A673 (cell line): ENCODE data around the gene ATP7B. TPM values are rescaled to one million over a fixed set of nuclear protein-coding genes. Genes with fewer than 3 reads are reported as not detected.

Experiments
- BruUV-seq: library from RNA; stranded (reverse); fragments of 400-500 nt; replicated peaks from 2 replicates; lab custom pipeline; 2021; lab: Mats Ljungman, UMichigan
- CTCF ChIA-PET: fragments of 300-600 bp; sonication (Branson Sonifier 250); formaldehyde crosslinking; loops from one replicate; lab custom pipeline; 2022; ENCODE audit warnings: antibody characterized with exemption; lab: Charles Lee
- POLR2A ChIA-PET: fragments of 300-600 bp; sonication (Branson Sonifier 250); formaldehyde crosslinking; loops from one replicate; lab custom pipeline; 2022; ENCODE audit warnings: antibody characterized with exemption; ENCODE audit not compliant: low non-redundant PET; lab: Charles Lee
- DNase-seq: peaks from one replicate; pipeline ENCODE4 v3.0.0-alpha.2; 2015; ENCODE audit warnings: low spot score
- H3K27ac ChIP-seq: fragments of 200-600 bp; sonication (generic); 2 replicates; pipeline ENCODE4 v1.5.1; 2016; ENCODE audit warnings: mixed run types, low read depth, mild to moderate bottlenecking, mixed read lengths, antibody characterized with exemption, low read length; ENCODE audit not compliant: poor library complexity, severe bottlenecking
- H3K27me3 ChIP-seq: fragments of 200-600 bp; sonication (generic); replicated peaks from 2 replicates; pipeline ENCODE4 v1.6.1; 2017; ENCODE audit warnings: mixed run types, low read depth, mild to moderate bottlenecking, mixed read lengths, antibody characterized with exemption, low read length; ENCODE audit not compliant: insufficient read depth, poor library complexity
- H3K36me3 ChIP-seq: fragments of 200-600 bp; sonication (generic); 2 replicates; pipeline ENCODE4 v1.6.1; 2016; ENCODE audit warnings: mixed run types, mild to moderate bottlenecking, mixed read lengths, antibody characterized with exemption, low read length; ENCODE audit not compliant: insufficient read depth, poor library complexity, severe bottlenecking
- H3K4me1 ChIP-seq: fragments of 200-600 bp; sonication (generic); 2 replicates; pipeline ENCODE4 v1.6.1; 2017; ENCODE audit warnings: mixed run types, mild to moderate bottlenecking, mixed read lengths, antibody characterized with exemption, low read length; ENCODE audit not compliant: insufficient read depth, poor library complexity, severe bottlenecking
- H3K4me3 ChIP-seq: fragments of 200-600 bp; sonication (generic); 2 replicates; pipeline ENCODE4 v1.5.1; 2016; ENCODE audit warnings: low read depth, mixed run types, mild to moderate bottlenecking, mixed read lengths, low read length; ENCODE audit not compliant: poor library complexity, severe bottlenecking
- H3K9me3 ChIP-seq: fragments of 200-600 bp; sonication (generic); 2 replicates; pipeline ENCODE4 v1.6.1; 2016; ENCODE audit warnings: mixed run types, low read depth, mild to moderate bottlenecking, mixed read lengths, antibody characterized with exemption, low read length; ENCODE audit not compliant: poor library complexity, severe bottlenecking
- EZH2 ChIP-seq: fragments of 200-600 bp; sonication (generic); IDR thresholded peaks from 2 replicates; pipeline ENCODE4 v1.6.1; 2017; ENCODE audit warnings: borderline replicate concordance, low read depth, mild to moderate bottlenecking, mixed read lengths, antibody characterized with exemption, low read length; ENCODE audit not compliant: poor library complexity, severe bottlenecking
- intact Hi-C: fragments of 100-400 bp; cut with micrococcal nuclease; formaldehyde crosslinking; loops from one replicate; pipeline ENCODE4 v1.10.0; 2022; ENCODE audit not compliant: unreplicated experiment
- total RNA-seq: library from RNA; stranded (reverse); gene quantifications from 2 replicates; pipeline ENCODE4 v1.2.3, GENCODE V29; 2021
- TF ChIP-seq, protein P1 (sequence below): fragments of 300-800, 200-600 bp; sonication (generic); conservative IDR thresholded peaks from 2 replicates; pipeline ENCODE4 v1.5.1; 2017; ENCODE audit warnings: low read depth, mild to moderate bottlenecking, antibody characterized with exemption, low read length, moderate library complexity, mixed read lengths

Gene ATP7B
- total RNA-seq, 1 experiment from 2014 or later, result 2.9 TPM

DNA sequence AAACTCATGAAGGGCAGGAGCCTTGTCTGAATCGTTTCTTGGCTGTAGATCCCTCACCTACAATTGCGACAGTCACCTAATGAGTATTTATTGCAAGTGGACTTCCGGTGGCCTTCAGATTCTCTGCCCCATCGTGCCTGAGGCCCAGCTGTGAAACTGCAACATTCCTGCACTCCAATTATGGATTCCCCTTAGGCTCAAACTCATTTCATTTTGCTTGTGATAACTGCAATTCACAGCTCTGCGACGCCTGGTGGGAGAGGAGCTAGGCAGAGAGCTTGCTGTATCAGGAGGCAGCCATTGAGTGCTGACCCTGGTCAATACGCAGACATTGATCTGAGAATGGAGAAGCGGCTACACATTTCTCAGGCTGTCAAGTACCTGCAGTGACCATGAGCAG lies 90.5 kb downstream of the ATP7B start:
- POLR2A ChIA-PET, result no interaction called here
- H3K9me3 ChIP-seq, result no peaks in the 10 kb centered on the region

DNA sequence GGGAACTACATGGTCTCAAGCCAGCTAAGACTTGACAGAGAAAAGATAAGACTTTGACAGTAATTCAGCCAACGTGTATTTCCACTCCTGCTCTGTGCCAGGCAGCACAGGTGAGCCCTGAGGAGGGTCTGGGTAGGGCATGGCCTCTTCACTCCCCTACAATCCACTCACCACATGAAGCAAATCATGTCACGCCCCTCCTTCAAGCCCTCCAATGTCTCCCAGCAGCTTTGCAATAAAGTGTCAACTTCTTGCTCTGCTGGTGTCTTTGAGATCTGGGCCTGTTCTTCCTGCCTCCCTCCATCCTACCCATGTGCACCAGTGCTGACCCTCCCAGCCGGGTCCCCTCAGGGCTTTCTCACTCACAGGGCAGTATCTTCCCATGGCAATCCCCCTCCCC lies 91.0 kb downstream of the ATP7B start:
- Histone ChIP-seq H3K27me3 (no peaks in the 10 kb centered on the region), H3K4me3 (no peak overlapping the region), H3K36me3 (no peaks in the 10 kb centered on the region), H3K9me3 (no peaks in the 10 kb centered on the region), H3K4me1 (no peaks in the 10 kb centered on the region), H3K27ac (no peak overlapping the region)
- ChIA-PET CTCF (no interaction called here), POLR2A (interaction anchor here (0.7 kb wide), 1 partner anchor 7 kb away, joined by 3 read pairs; no protein-coding TSS in a partner anchor)
- no peak for DNase-seq
- TF ChIP-seq, protein P1, sequence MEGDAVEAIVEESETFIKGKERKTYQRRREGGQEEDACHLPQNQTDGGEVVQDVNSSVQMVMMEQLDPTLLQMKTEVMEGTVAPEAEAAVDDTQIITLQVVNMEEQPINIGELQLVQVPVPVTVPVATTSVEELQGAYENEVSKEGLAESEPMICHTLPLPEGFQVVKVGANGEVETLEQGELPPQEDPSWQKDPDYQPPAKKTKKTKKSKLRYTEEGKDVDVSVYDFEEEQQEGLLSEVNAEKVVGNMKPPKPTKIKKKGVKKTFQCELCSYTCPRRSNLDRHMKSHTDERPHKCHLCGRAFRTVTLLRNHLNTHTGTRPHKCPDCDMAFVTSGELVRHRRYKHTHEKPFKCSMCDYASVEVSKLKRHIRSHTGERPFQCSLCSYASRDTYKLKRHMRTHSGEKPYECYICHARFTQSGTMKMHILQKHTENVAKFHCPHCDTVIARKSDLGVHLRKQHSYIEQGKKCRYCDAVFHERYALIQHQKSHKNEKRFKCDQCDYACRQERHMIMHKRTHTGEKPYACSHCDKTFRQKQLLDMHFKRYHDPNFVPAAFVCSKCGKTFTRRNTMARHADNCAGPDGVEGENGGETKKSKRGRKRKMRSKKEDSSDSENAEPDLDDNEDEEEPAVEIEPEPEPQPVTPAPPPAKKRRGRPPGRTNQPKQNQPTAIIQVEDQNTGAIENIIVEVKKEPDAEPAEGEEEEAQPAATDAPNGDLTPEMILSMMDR, result no peak
- TF ChIP-seq EZH2, result no peak
- intact Hi-C loops, result no loop called here
- BruUV-seq, result no TSS peak

More for the DNA sequence above, 90.5 kb downstream of the ATP7B start:
- no peak for DNase-seq
- no TSS peak for BruUV-seq
- Histone ChIP-seq H3K27ac (no peak overlapping the region), H3K27me3 (no peaks in the 10 kb centered on the region), H3K36me3 (no peaks in the 10 kb centered on the region), H3K4me3 (no peak overlapping the region), H3K4me1 (no peaks in the 10 kb centered on the region)
- no peak for TF ChIP-seq EZH2
- TF ChIP-seq, protein P1, result no peak
- intact Hi-C loops, result no loop called here
- CTCF ChIA-PET, result no interaction called here

DNA sequence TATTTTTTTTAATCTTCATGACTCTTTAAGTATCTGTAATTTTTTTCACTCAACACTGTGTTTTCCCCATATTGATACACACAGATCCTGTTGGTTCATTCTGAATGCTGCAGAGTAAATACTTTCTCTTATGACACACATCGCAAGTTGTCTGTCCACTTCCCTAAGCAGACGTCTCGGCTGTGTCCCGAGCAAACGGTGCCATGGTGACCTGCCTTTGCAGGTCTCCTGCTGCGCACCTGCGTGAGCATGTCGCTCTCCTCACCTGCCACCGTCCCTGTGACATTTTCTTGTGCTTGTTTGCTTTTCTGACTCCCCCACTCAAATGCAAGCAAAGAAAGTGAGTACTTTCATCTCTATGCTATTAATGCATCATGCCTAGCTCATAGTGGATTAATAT lies 91.7 kb downstream of the ATP7B start:
- no peak overlapping the region for H3K27ac ChIP-seq
- intact Hi-C loops, result no loop called here
- no peaks in the 10 kb centered on the region for H3K9me3 ChIP-seq
- no peak for DNase-seq
- POLR2A ChIA-PET, result no interaction called here
- no peak for TF ChIP-seq EZH2
- BruUV-seq, result no TSS peak
- H3K4me1 ChIP-seq, result no peaks in the 10 kb centered on the region
- H3K4me3 ChIP-seq, result no peak overlapping the region
- no peaks in the 10 kb centered on the region for H3K27me3 ChIP-seq
- CTCF ChIA-PET, result no interaction called here
- H3K36me3 ChIP-seq, result no peaks in the 10 kb centered on the region

DNA sequence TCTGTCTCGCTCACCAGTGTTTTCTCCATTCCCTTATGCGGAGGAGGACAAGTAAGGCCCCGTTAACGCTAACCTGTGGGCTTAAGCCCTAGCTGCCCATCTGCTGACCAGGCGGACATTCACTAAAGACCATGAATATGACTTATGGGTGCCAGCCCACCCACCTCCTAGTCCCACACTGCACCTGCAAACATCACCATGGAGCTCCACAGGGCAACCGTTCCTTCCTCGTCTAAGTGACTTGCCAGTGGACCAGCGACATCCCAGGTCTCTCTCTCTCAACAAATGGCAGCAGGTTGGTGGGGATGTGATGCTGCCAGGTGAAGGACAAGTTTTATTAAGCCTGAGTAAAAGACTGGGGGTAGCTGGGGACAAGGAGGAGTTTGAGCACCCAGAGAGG lies 94.3 kb downstream of the ATP7B start:
- intact Hi-C loops, result no loop called here
- TF ChIP-seq EZH2, result no peak
- TF ChIP-seq, protein P1, result no peak
- no peaks in the 10 kb centered on the region for H3K27me3 ChIP-seq
- H3K4me3 ChIP-seq, result no peak overlapping the region
- no peaks in the 10 kb centered on the region for H3K4me1 ChIP-seq
- H3K9me3 ChIP-seq, result no peaks in the 10 kb centered on the region
- no peaks in the 10 kb centered on the region for H3K36me3 ChIP-seq
- ChIA-PET POLR2A (no interaction called here), CTCF (no interaction called here)
- DNase-seq, result no peak
- no peak overlapping the region for H3K27ac ChIP-seq
- BruUV-seq, result no TSS peak
